Tibial nerve (tissue), 4 donors: ENCODE measurements around the gene C4orf46.
"Not testable (repeated sequence)": the region's sequence is repeated elsewhere in the genome, so short reads cannot be mapped to it uniquely, and the experiment has no call there.

ENCODE experiments used
- EP300 ChIP-seq, 2 donors: sonication (generic); formaldehyde crosslinking; IDR thresholded peaks; one replicate each; pipeline ENCODE4 v1.6.1; 2017; ENCODE audit warnings: antibody characterized with exemption in 2 of 2, mild to moderate bottlenecking in 1 of 2
- POLR2A ChIP-seq, 2 donors: fragments of 450-650 bp; IDR thresholded peaks; one replicate each; pipeline ENCODE4 v1.6.1; 2017; ENCODE audit warnings: antibody characterized with exemption in 2 of 2, mild to moderate bottlenecking in 2 of 2, moderate library complexity in 2 of 2
- TF ChIP-seq, protein P1 (sequence below), 5 experiments: fragments of 200-600 bp in 3 of 5; fragments of 450-650 bp in 2 of 5; sonication (generic) in 3 of 5; IDR thresholded peaks; one replicate each; pipeline ENCODE4 v1.5.1; 2016 to 2019; ENCODE audit warnings: antibody characterized with exemption in 5 of 5, mild to moderate bottlenecking in 3 of 5, moderate library complexity in 2 of 5

DNA sequence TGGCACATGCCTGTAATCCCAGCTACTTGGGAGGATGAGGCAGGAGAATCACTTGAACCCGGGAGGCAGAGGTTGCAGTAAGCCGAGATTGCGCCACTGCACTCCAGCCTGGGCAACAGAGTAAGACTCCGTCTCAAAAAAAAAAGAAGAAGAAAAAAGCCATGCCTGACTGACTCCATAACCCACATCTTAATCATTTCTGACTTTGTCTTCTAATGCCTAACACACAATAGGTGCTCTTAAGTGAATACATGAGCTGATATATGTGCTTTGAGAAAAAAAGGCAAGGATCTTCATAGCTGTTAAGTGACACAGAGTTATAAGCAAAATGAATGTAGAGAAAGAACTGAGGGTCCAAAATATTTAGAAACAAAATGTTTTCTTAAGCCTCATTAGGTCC is 40.9 kb upstream of the C4orf46 start:
- TF ChIP-seq EP300, POLR2A (IDR thresholded peaks at IDR 0.05): not testable (repeated sequence)
- TF ChIP-seq, protein P1, sequence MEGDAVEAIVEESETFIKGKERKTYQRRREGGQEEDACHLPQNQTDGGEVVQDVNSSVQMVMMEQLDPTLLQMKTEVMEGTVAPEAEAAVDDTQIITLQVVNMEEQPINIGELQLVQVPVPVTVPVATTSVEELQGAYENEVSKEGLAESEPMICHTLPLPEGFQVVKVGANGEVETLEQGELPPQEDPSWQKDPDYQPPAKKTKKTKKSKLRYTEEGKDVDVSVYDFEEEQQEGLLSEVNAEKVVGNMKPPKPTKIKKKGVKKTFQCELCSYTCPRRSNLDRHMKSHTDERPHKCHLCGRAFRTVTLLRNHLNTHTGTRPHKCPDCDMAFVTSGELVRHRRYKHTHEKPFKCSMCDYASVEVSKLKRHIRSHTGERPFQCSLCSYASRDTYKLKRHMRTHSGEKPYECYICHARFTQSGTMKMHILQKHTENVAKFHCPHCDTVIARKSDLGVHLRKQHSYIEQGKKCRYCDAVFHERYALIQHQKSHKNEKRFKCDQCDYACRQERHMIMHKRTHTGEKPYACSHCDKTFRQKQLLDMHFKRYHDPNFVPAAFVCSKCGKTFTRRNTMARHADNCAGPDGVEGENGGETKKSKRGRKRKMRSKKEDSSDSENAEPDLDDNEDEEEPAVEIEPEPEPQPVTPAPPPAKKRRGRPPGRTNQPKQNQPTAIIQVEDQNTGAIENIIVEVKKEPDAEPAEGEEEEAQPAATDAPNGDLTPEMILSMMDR (IDR thresholded peaks at IDR 0.05): not testable (repeated sequence)
